Measurements from ENCODE around the gene CLPTM1L.

DNA sequence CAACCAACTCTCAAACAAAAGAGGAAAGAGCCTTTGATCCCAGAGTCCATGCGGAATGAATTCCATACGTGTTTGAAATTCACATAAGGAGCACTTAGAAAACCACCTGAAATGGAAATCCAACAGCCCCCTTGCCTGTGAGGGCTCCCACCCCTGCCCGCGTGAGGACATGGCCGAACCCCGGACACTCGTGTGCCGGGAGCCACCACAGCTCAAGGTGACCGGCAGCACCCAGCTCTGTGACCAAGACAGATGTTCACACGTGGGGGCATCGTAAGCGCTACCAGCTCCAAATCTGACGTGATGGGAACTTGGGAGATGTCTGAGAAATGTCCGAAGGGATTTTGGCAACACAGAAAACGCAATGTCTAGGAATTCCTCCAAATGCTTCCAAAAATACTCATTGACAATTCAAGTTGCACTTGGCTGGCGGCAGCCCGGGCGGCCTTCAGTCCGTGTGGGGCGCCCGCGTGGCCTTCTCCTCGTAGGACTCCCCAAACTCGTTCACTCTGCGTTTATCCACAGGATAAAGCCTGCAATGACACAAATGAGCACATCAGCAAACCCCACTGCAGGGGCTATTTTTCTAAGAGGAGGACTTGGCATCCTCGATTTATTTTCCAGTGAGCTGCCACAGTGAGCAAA lies 26.9 kb downstream of the CLPTM1L start:
- TF ChIP-seq, protein P1, sequence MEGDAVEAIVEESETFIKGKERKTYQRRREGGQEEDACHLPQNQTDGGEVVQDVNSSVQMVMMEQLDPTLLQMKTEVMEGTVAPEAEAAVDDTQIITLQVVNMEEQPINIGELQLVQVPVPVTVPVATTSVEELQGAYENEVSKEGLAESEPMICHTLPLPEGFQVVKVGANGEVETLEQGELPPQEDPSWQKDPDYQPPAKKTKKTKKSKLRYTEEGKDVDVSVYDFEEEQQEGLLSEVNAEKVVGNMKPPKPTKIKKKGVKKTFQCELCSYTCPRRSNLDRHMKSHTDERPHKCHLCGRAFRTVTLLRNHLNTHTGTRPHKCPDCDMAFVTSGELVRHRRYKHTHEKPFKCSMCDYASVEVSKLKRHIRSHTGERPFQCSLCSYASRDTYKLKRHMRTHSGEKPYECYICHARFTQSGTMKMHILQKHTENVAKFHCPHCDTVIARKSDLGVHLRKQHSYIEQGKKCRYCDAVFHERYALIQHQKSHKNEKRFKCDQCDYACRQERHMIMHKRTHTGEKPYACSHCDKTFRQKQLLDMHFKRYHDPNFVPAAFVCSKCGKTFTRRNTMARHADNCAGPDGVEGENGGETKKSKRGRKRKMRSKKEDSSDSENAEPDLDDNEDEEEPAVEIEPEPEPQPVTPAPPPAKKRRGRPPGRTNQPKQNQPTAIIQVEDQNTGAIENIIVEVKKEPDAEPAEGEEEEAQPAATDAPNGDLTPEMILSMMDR (IDR thresholded peaks at IDR 0.05), result no peak
- TF ChIP-seq POLR2A (IDR thresholded peaks at IDR 0.05), result no peak
